ENCODE data around the gene MVB12B.

DNA sequence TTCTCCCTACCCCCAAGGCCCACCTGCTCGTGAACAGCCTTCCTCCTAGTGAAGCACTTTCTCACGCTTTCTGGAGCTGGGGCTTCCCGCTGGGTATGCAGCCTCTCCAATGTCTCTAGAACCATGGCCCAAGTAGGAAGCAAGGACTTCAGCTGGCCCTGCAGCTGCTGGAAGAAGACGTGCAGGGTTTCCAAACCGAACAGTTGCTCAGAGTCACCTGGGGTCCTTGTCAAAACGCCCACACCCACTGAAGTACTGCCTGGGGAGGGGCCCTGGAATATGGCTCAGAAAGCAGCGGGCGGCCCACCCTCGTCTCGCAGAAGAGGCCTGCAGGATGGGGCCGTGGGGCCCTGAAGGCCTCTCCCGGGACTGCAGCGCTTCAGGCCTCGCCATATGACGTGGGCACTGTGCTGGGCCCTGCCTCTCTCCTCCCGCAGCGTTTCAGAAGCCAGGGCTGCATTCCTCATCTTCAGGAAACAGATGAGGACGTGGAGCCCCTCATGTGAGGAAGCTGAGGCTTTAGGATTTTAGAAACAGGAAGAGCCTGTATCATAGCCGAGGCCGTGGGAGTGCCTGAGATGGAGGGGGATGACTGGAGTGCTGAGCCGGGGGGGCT, 171.1 kb downstream of the MVB12B start:
- no peak for TF ChIP-seq EGR1 (IDR thresholded peaks at IDR 0.05)
- TF ChIP-seq YY1 (IDR thresholded peaks at IDR 0.05; ENCODE audit: low read depth): no peak
- TF ChIP-seq ZBTB7A (IDR thresholded peaks at IDR 0.05; ENCODE audit: low read depth): no peak
- TF ChIP-seq NFIC (IDR thresholded peaks at IDR 0.05): no peak
- TF ChIP-seq RAD21 (IDR thresholded peaks at IDR 0.05; ENCODE audit: low read depth): no peak
- TF ChIP-seq TCF12 (IDR thresholded peaks at IDR 0.05; ENCODE audit: low read depth): no peak
- TF ChIP-seq TAF1 (IDR thresholded peaks at IDR 0.05; ENCODE audit: low read depth): no peak
- no peak for TF ChIP-seq CEBPB (IDR thresholded peaks at IDR 0.05)
- TF ChIP-seq, protein P1, sequence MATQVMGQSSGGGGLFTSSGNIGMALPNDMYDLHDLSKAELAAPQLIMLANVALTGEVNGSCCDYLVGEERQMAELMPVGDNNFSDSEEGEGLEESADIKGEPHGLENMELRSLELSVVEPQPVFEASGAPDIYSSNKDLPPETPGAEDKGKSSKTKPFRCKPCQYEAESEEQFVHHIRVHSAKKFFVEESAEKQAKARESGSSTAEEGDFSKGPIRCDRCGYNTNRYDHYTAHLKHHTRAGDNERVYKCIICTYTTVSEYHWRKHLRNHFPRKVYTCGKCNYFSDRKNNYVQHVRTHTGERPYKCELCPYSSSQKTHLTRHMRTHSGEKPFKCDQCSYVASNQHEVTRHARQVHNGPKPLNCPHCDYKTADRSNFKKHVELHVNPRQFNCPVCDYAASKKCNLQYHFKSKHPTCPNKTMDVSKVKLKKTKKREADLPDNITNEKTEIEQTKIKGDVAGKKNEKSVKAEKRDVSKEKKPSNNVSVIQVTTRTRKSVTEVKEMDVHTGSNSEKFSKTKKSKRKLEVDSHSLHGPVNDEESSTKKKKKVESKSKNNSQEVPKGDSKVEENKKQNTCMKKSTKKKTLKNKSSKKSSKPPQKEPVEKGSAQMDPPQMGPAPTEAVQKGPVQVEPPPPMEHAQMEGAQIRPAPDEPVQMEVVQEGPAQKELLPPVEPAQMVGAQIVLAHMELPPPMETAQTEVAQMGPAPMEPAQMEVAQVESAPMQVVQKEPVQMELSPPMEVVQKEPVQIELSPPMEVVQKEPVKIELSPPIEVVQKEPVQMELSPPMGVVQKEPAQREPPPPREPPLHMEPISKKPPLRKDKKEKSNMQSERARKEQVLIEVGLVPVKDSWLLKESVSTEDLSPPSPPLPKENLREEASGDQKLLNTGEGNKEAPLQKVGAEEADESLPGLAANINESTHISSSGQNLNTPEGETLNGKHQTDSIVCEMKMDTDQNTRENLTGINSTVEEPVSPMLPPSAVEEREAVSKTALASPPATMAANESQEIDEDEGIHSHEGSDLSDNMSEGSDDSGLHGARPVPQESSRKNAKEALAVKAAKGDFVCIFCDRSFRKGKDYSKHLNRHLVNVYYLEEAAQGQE (IDR thresholded peaks at IDR 0.05; ENCODE audit: low read depth): no peak
- TF ChIP-seq, protein P2, sequence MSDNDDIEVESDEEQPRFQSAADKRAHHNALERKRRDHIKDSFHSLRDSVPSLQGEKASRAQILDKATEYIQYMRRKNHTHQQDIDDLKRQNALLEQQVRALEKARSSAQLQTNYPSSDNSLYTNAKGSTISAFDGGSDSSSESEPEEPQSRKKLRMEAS (IDR thresholded peaks at IDR 0.05): no peak
- no peak for TF ChIP-seq TEAD4 (IDR thresholded peaks at IDR 0.05)
- TF ChIP-seq FOXM1 (IDR thresholded peaks at IDR 0.05; ENCODE audit: borderline replicate concordance, low read depth): no peak
- TF ChIP-seq, protein P3, sequence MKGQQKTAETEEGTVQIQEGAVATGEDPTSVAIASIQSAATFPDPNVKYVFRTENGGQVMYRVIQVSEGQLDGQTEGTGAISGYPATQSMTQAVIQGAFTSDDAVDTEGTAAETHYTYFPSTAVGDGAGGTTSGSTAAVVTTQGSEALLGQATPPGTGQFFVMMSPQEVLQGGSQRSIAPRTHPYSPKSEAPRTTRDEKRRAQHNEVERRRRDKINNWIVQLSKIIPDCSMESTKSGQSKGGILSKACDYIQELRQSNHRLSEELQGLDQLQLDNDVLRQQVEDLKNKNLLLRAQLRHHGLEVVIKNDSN (IDR thresholded peaks at IDR 0.05): no peak
- TF ChIP-seq EP300 (IDR thresholded peaks at IDR 0.05; ENCODE audit: borderline replicate concordance): no peak

Measured in Ishikawa (cell line).